ENCODE results near the gene ACTG1. TPM values are rescaled to one million over a fixed set of nuclear protein-coding genes. Genes with fewer than 3 reads are reported as not detected.

The ACTG1 gene
- total RNA-seq, 1 donor from 2014 or later = 4,184 TPM

- Mint-ChIP-seq H3K9me3 (ENCODE audit: unreplicated experiment) (no peaks in the 10 kb centered on the region), H3K4me1 (ENCODE audit: unreplicated experiment) (peaks cover 3% of the 10 kb centered on the region), H3K27me3 (ENCODE audit: unreplicated experiment) (peaks cover 10% of the 10 kb centered on the region), H3K4me3 (ENCODE audit: unreplicated experiment) (no peak overlapping the region), H3K36me3 (ENCODE audit: low read depth, unreplicated experiment) (peaks cover 4% of the 10 kb centered on the region), H3K27ac (ENCODE audit: unreplicated experiment) (no peak overlapping the region)
- TF ChIP-seq, protein P1, sequence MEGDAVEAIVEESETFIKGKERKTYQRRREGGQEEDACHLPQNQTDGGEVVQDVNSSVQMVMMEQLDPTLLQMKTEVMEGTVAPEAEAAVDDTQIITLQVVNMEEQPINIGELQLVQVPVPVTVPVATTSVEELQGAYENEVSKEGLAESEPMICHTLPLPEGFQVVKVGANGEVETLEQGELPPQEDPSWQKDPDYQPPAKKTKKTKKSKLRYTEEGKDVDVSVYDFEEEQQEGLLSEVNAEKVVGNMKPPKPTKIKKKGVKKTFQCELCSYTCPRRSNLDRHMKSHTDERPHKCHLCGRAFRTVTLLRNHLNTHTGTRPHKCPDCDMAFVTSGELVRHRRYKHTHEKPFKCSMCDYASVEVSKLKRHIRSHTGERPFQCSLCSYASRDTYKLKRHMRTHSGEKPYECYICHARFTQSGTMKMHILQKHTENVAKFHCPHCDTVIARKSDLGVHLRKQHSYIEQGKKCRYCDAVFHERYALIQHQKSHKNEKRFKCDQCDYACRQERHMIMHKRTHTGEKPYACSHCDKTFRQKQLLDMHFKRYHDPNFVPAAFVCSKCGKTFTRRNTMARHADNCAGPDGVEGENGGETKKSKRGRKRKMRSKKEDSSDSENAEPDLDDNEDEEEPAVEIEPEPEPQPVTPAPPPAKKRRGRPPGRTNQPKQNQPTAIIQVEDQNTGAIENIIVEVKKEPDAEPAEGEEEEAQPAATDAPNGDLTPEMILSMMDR (IDR thresholded peaks at IDR 0.05; ENCODE audit: unreplicated experiment) = peak; percentile 30
- DNase-seq (ENCODE audit: low spot score) = no peak
Measured at GRCh38 chr17:81523402-81524038, 10.9 kb upstream of the ACTG1 start.

DNA sequence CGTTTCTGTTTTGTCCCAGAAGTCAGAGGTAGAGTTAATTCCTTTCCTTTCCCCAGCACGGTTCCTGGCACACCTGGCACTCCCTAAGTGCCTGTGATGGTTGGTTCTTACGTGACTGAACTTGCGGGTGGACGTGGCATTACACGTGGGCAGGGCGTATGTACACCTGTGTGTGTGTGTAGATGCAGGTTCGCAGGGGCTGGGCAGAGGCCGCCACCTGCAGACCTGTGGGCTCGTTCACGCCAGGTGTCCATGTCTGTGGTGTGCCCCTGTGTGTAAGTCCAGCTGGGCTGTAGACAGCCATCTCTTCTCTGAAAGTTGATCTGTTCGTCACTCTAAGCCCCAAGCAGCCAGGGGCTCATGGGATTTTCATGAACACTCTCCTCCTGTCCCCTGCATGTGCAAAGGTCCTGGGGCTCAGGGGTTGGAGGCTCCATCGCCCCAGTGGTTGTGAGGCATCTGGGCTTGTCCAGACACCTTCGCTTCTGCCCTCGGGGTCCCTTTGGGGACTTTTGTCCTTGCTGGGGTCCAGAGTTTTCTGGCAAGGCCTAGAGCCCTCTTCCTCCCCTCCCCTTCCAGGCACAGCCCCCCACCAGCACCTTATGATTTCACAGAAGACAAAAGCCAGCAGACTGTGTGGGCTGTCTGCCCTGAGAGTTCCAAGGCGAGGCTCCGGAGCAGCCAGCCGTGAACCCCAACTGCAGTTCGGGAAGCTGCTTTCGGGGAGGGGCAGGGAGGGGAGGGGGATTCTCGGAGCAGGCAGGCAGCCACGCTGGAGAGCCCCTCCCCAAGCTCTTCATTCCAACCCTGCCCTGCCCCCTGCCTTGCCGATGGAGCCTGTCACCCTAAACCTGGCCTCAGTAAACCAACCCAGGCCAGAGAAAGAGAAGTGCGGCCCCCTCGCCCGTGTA lies 10.1 kb upstream of the ACTG1 start:
- no peak overlapping the region for H3K27ac Mint-ChIP-seq (ENCODE audit: unreplicated experiment)
- peak; percentile 66 for DNase-seq (ENCODE audit: low spot score)
- TF ChIP-seq, protein P1 (IDR thresholded peaks at IDR 0.05; ENCODE audit: unreplicated experiment) = no peak
- no peaks in the 10 kb centered on the region for H3K9me3 Mint-ChIP-seq (ENCODE audit: unreplicated experiment)
- H3K36me3 Mint-ChIP-seq (ENCODE audit: low read depth, unreplicated experiment) = peaks cover 4% of the 10 kb centered on the region
- peaks cover 7% of the 10 kb centered on the region for H3K4me1 Mint-ChIP-seq (ENCODE audit: unreplicated experiment)
- H3K27me3 Mint-ChIP-seq (ENCODE audit: unreplicated experiment) = peaks cover 15% of the 10 kb centered on the region
- H3K4me3 Mint-ChIP-seq (ENCODE audit: unreplicated experiment) = no peak overlapping the region

- Mint-ChIP-seq H3K27ac (ENCODE audit: unreplicated experiment) (peak overlapping the region; percentile 40), H3K27me3 (ENCODE audit: unreplicated experiment) (peaks cover 22% of the 10 kb centered on the region), H3K4me3 (ENCODE audit: unreplicated experiment) (peak overlapping the region; percentile 63), H3K4me1 (ENCODE audit: unreplicated experiment) (peaks cover 10% of the 10 kb centered on the region), H3K9me3 (ENCODE audit: unreplicated experiment) (no peaks in the 10 kb centered on the region), H3K36me3 (ENCODE audit: low read depth, unreplicated experiment) (peaks cover 4% of the 10 kb centered on the region)
- no peak for DNase-seq (ENCODE audit: low spot score)
- TF ChIP-seq, protein P1 (IDR thresholded peaks at IDR 0.05; ENCODE audit: unreplicated experiment) = no peak
Measured at GRCh38 chr17:81520021-81520901, 7.7 kb upstream of the ACTG1 start.

DNA sequence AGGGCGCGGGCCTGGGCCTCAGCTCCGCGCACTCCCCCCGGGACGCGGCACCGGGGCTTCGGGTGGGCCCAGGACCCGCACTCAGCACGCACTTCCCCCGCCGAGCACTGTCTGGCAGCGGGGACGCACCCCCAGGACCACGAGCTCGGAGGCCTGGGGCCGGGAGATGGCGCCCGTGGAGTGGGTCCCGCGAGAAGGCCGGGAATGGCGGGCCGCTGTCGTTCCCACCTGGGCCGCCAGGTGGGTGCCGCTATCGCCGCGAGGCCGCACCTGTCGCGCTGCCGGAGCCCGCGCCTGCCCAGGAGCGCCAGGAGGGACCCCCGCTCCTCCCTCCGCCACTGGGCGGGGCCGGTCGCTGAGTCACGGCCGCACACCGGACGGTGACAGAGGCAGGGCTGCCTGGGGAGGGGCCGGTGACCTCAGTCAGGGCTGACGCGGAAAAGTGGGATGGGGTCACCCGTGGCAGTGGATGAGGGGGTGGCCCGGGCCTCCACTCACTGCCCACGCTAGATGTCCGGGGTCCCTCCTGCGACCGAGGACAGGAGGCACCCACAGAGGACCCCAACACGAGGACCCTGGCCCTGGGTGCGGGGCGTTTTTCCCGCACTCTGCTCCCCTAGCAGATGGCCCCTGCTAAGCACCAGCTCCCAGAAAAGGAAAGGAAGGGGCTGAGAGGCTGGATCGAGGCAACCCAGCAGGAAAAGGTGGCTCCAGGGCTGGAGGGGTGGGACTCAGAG lies 6.9 kb upstream of the ACTG1 start:
- Mint-ChIP-seq H3K36me3 (ENCODE audit: low read depth, unreplicated experiment) (peaks cover 4% of the 10 kb centered on the region), H3K9me3 (ENCODE audit: unreplicated experiment) (no peaks in the 10 kb centered on the region), H3K27me3 (ENCODE audit: unreplicated experiment) (peaks cover 25% of the 10 kb centered on the region), H3K4me3 (ENCODE audit: unreplicated experiment) (no peak overlapping the region), H3K27ac (ENCODE audit: unreplicated experiment) (no peak overlapping the region), H3K4me1 (ENCODE audit: unreplicated experiment) (peaks cover 12% of the 10 kb centered on the region)
- TF ChIP-seq, protein P1 (IDR thresholded peaks at IDR 0.05; ENCODE audit: unreplicated experiment) = peak; percentile 61
- no peak for DNase-seq (ENCODE audit: low spot score)
